K562 (cell line): ENCODE data around the gene MICAL2. TPM values are rescaled to one million over a fixed set of nuclear protein-coding genes. Genes with fewer than 3 reads are reported as not detected.

ENCODE experiments used
- ATAC-seq: fragments of 200-7000 bp; cut with Tn5 transposase; 3 replicates; pipeline ENCODE4 v1.9.1; 2020; ENCODE audit warnings: moderate library complexity
- BruUV-seq: library from RNA; stranded (reverse); fragments of 400-500 nt; replicated peaks from 2 replicates; lab custom pipeline; 2021; lab: Mats Ljungman, UMichigan
- CTCF ChIA-PET: fragments of 300-600 bp; formaldehyde crosslinking; extraction: SDS; loops from one replicate; lab custom pipeline; 2021; ENCODE audit warnings: low intra/inter-chr PET ratio; lab: Yijun Ruan, JAX
- POLR2A ChIA-PET: fragments of 300-600, 350-650 bp; sonication (Branson Sonifier 250); formaldehyde crosslinking; extraction: SDS; loops from one replicate; lab custom pipeline; 2021; ENCODE audit warnings: antibody characterized with exemption, inconsistent platforms; lab: Yijun Ruan, JAX
- DNase-seq, 4 experiments: peaks; one replicate each; pipeline versions ENCODE4 v3.0.0 to v3.0.0-alpha.2; 2011 to 2018; ENCODE audit warnings: low spot score in 3 of 4, mixed read lengths in 3 of 4; ENCODE audit errors: extremely low read depth in 1 of 4
- FAIRE-seq: peaks from 2 replicates; lab custom pipeline; 2011; peaks lifted over from hg19 to GRCh38; lab: Jason Lieb, UNC
- H2AFZ ChIP-seq: 2 replicates; pipeline ENCODE4 v1.6.0; 2011; ENCODE audit warnings: low read depth, low read length, control low read depth, inconsistent platforms
- H3K27ac ChIP-seq: fragments of 200-600 bp; 3 replicates; pipeline ENCODE4 v1.8.0; 2011; ENCODE audit warnings: low read depth, mild to moderate bottlenecking, control low read depth, inconsistent platforms, low read length, moderate library complexity, mixed read lengths; ENCODE audit errors: extremely low read depth
- H3K27me3 ChIP-seq, 2 experiments: fragments of 300-600 bp in 1 of 2; 2 replicates in 1 of 2; 3 replicates in 1 of 2; pipeline versions ENCODE4 v1.6.0 to v1.8.0; 2011; ENCODE audit warnings: inconsistent platforms in 2 of 2, low read length in 2 of 2, mild to moderate bottlenecking in 1 of 2, mixed read lengths in 1 of 2, moderate library complexity in 1 of 2; ENCODE audit not compliant: control insufficient read depth in 2 of 2, insufficient read depth in 2 of 2
- H3K36me3 ChIP-seq: fragments of 300-600 bp; 3 replicates; pipeline ENCODE4 v1.8.0; 2011; ENCODE audit warnings: mild to moderate bottlenecking, low read length, inconsistent platforms; ENCODE audit not compliant: control insufficient read depth, insufficient read depth
- H3K4me1 ChIP-seq, 2 experiments: fragments of 200-600 bp in 1 of 2; replicated peaks in 1 of 2; 2 replicates in 1 of 2; 3 replicates in 1 of 2; pipeline versions ENCODE4 v1.5.1 to v1.8.0; 2011; ENCODE audit warnings: inconsistent platforms in 2 of 2, low read length in 2 of 2, mild to moderate bottlenecking in 1 of 2, mixed read lengths in 1 of 2, moderate library complexity in 1 of 2; ENCODE audit not compliant: control insufficient read depth in 2 of 2, insufficient read depth in 2 of 2
- H3K4me2 ChIP-seq: 2 replicates; pipeline ENCODE4 v1.6.1; 2011; ENCODE audit warnings: low read length, control low read depth, inconsistent platforms, mixed read lengths; ENCODE audit not compliant: insufficient read depth
- H3K4me3 ChIP-seq: fragments of 200-600 bp; sonication (generic), shearing (Covaris generic); 2 replicates; pipeline ENCODE4 v1.5.1; 2016; ENCODE audit warnings: control low read depth, inconsistent platforms
- H3K79me2 ChIP-seq: fragments of 200-600 bp; 3 replicates; pipeline ENCODE4 v1.8.0; 2011; ENCODE audit warnings: low read length, inconsistent platforms; ENCODE audit not compliant: control insufficient read depth, insufficient read depth
- H3K9ac ChIP-seq, 2 experiments: 2 replicates each; pipeline versions ENCODE4 v1.6.0 to v1.6.1; 2011; ENCODE audit warnings: low read depth in 2 of 2, low read length in 2 of 2, control low read depth in 1 of 2, inconsistent platforms in 1 of 2, mild to moderate bottlenecking in 1 of 2, mixed read lengths in 1 of 2; ENCODE audit not compliant: insufficient read depth in 1 of 2
- H3K9me1 ChIP-seq: one replicate; pipeline ENCODE4 v1.6.0; 2011; ENCODE audit warnings: inconsistent platforms, mild to moderate bottlenecking, low read length, moderate library complexity; ENCODE audit not compliant: control insufficient read depth, insufficient read depth
- H3K9me3 ChIP-seq: replicated peaks from 2 replicates; pipeline ENCODE4 v1.5.1; 2011; ENCODE audit warnings: low read depth, low read length, inconsistent platforms; ENCODE audit not compliant: control insufficient read depth, insufficient read depth
- H4K20me1 ChIP-seq: replicated peaks from 2 replicates; pipeline ENCODE4 v1.6.1; 2011; ENCODE audit warnings: low read length, inconsistent platforms, mixed read lengths; ENCODE audit not compliant: control insufficient read depth, insufficient read depth
- ETV5 ChIP-seq: sonication (generic); formaldehyde crosslinking; IDR thresholded peaks from 2 replicates; pipeline ENCODE4 v1.4.0; 2020; ENCODE audit warnings: low read depth, mild to moderate bottlenecking, missing genetic modification reagents
- HLTF ChIP-seq: fragments of 450-650 bp; IDR thresholded peaks from 2 replicates; pipeline ENCODE4 v1.6.1; 2016
- ILK ChIP-seq: fragments of 450-650 bp; IDR thresholded peaks from 2 replicates; pipeline ENCODE4 v1.6.1; 2016; ENCODE audit warnings: missing genetic modification characterization, low read depth, mild to moderate bottlenecking, missing compliant biosample characterization, moderate library complexity, borderline replicate concordance
- KLF6 ChIP-seq: fragments of 250-450 bp; sonication (Bioruptor Pico); IDR thresholded peaks from 2 replicates; pipeline ENCODE4 v1.4.0; 2020; ENCODE audit warnings: mild to moderate bottlenecking, moderate library complexity, borderline replicate concordance
- MAFF ChIP-seq: IDR thresholded peaks from 2 replicates; pipeline ENCODE4 v1.6.1; 2012; ENCODE audit warnings: low read length, improper control_type of control experiment
- NCOA6 ChIP-seq: fragments of 450-650 bp; IDR thresholded peaks from 2 replicates; pipeline ENCODE4 v1.6.1; 2017; ENCODE audit warnings: mild to moderate bottlenecking
- SIRT6 ChIP-seq: IDR thresholded peaks from one replicate; pipeline ENCODE4 v1.6.1; 2012; ENCODE audit warnings: low read depth, mild to moderate bottlenecking, control low read depth, inconsistent platforms, low read length, moderate library complexity
- SPI1 ChIP-seq: IDR thresholded peaks from 2 replicates; pipeline ENCODE4 v1.6.1; 2011; ENCODE audit warnings: low read depth, low read length, control low read depth, borderline replicate concordance
- ZNF263 ChIP-seq: sonication (generic); formaldehyde crosslinking; IDR thresholded peaks from 2 replicates; pipeline ENCODE4 v1.8.0; 2022; ENCODE audit warnings: mild to moderate bottlenecking, missing genetic modification reagents, borderline replicate concordance
- ZNF79 ChIP-seq: fragments of 250-450 bp; sonication (Bioruptor Pico); IDR thresholded peaks from 2 replicates; pipeline ENCODE4 v1.4.0; 2020; ENCODE audit warnings: low read depth, mild to moderate bottlenecking, moderate library complexity
- WGBS: fragments of 100-300 bp; shearing (Covaris generic); methylation state at CpG from one replicate; pipeline ENCODE4 v1.1.6; 2016; ENCODE audit warnings: low coverage, mixed read lengths; ENCODE audit not compliant: insufficient coverage; ENCODE audit errors: missing lambda C conversion rate; 5-methylcytosine and 5-hydroxymethylcytosine counted together
- in situ Hi-C: fragments of 300-500 bp; cut with MboI; formaldehyde crosslinking; loops from 4 replicates; pipeline ENCODE4 v1.15.0; 2018; ENCODE audit warnings: inconsistent platforms, mixed read lengths
- intact Hi-C: fragments of 100-400 bp; cut with micrococcal nuclease; formaldehyde crosslinking; loops from 2 replicates; pipeline ENCODE4 v1.14.2; 2022
- polyA plus RNA-seq, 8 experiments: library from polyadenylated mRNA; depleted of rRNA in 4 of 8; stranded (reverse) in 5 of 8; unstranded in 3 of 8; fragments of >200 nt; fragmentation: Nextera tagmentation in 2 of 8; fragmentation: Illumina TruSeq in 1 of 8; extraction: Ambion mirVana in 2 of 8; extraction: Trizol in 1 of 8; gene quantifications; 2 replicates each; pipeline versions ENCODE4 v1.2.1 to v1.2.3, GENCODE V29; 2011 to 2014; ENCODE audit warnings: inconsistent platforms in 1 of 8, missing spikeins in 1 of 8
- total RNA-seq, 7 experiments: library from RNA; depleted of rRNA in 6 of 7; stranded (reverse); fragments of >200 nt in 6 of 7; fragmentation: Illumina TruSeq in 2 of 7; extraction: Trizol in 2 of 7; gene quantifications; 2 replicates each; pipeline versions ENCODE4 v1.2.1 to v1.2.3, GENCODE V29; 2011 to 2021; ENCODE audit warnings: low replicate concordance in 1 of 7
- TF ChIP-seq, protein P1 (sequence below): sonication (generic); formaldehyde crosslinking; IDR thresholded peaks from 2 replicates; pipeline ENCODE4 v1.8.1; 2022; ENCODE audit warnings: missing genetic modification reagents
- TF ChIP-seq, protein P2 (sequence below): fragments of 450-650 bp; formaldehyde crosslinking; IDR thresholded peaks from 2 replicates; pipeline ENCODE4 v1.4.0; 2020; ENCODE audit warnings: mild to moderate bottlenecking, mixed read lengths
- TF ChIP-seq, protein P3 (sequence below): sonication (generic); formaldehyde crosslinking; IDR thresholded peaks from 2 replicates; pipeline ENCODE4 v1.8.1; 2023; ENCODE audit warnings: mild to moderate bottlenecking, missing genetic modification reagents, moderate library complexity
- TF ChIP-seq, protein P4 (sequence below): fragments of 250-450 bp; sonication (Bioruptor Pico); IDR thresholded peaks from 2 replicates; pipeline ENCODE4 v1.4.0; 2020; ENCODE audit warnings: mild to moderate bottlenecking, moderate library complexity, borderline replicate concordance

The MICAL2 gene
- total and polyA plus RNA-seq, 9 of the 15 experiments (the other 6 are each of a cell fraction or from before 2014, with no cell fraction given): 4.7 to 64.2 (median 33.6) TPM

DNA sequence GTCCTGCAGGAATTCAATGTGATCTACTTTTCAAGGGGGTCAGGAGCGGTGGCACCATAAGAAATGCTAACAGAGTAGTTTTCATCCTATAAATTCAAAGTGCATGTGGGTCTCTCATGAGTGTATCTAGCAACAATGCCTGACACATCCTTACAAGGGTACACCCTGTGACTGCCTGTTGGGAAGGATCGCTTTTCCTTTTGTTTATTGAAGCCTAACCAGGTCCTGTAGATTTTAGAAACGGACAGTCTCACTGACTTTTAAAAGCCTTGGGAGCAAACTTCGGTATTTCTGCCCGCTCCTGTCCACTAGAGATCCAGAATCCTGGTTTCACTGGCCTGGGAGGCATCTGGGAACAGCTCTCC is 102.4 kb downstream of the MICAL2 start:
- ChIA-PET CTCF (no interaction called here), POLR2A (interaction anchor here (0.6 to 1.6 kb wide), 3 partner anchors 10 to 13 kb away, joined by 3 to 8 read pairs (median 3); no protein-coding TSS in a partner anchor)
- Histone ChIP-seq H4K20me1 (no peaks in the 10 kb centered on the region), H3K9me3 (no peaks in the 10 kb centered on the region), H3K4me1 (peaks cover 6 to 10% of the 10 kb centered on the region in 2 experiments; a peak in 4 of 5 replicates), H3K79me2 (no peaks in the 10 kb centered on the region), H3K4me3 (no peak overlapping the region), H3K9me1 (no peaks in the 10 kb centered on the region), H3K4me2 (no peak overlapping the region), H3K36me3 (peaks cover 58% of the 10 kb centered on the region; the same call in 2 of the 3 replicates), H3K27ac (no peak overlapping the region), H3K9ac (no peak overlapping the region), H2AFZ (no peak overlapping the region), H3K27me3 (no peaks in the 10 kb centered on the region)
- DNase-seq: no peak
- no TSS peak for BruUV-seq
- in situ Hi-C loops: no loop called here
- WGBS: 95% methylated on average over 5 of the region's 5 CpGs
- TF ChIP-seq ZNF263 (CRISPR knock-in tag) (no peak), MAFF (no peak), KLF6 (CRISPR knock-in tag) (no peak), SIRT6 (no peak), ETV5 (no peak), ILK (tag) (no peak), NCOA6 (no peak), ZNF79 (no peak), SPI1 (no peak), HLTF (no peak)
- TF ChIP-seq, protein P1, sequence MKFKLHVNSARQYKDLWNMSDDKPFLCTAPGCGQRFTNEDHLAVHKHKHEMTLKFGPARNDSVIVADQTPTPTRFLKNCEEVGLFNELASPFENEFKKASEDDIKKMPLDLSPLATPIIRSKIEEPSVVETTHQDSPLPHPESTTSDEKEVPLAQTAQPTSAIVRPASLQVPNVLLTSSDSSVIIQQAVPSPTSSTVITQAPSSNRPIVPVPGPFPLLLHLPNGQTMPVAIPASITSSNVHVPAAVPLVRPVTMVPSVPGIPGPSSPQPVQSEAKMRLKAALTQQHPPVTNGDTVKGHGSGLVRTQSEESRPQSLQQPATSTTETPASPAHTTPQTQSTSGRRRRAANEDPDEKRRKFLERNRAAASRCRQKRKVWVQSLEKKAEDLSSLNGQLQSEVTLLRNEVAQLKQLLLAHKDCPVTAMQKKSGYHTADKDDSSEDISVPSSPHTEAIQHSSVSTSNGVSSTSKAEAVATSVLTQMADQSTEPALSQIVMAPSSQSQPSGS (CRISPR knock-in tag): no peak
- TF ChIP-seq, protein P2, sequence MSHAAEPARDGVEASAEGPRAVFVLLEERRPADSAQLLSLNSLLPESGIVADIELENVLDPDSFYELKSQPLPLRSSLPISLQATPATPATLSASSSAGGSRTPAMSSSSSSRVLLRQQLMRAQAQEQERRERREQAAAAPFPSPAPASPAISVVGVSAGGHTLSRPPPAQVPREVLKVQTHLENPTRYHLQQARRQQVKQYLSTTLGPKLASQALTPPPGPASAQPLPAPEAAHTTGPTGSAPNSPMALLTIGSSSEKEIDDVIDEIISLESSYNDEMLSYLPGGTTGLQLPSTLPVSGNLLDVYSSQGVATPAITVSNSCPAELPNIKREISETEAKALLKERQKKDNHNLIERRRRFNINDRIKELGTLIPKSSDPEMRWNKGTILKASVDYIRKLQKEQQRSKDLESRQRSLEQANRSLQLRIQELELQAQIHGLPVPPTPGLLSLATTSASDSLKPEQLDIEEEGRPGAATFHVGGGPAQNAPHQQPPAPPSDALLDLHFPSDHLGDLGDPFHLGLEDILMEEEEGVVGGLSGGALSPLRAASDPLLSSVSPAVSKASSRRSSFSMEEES: no peak
- TF ChIP-seq, protein P3, sequence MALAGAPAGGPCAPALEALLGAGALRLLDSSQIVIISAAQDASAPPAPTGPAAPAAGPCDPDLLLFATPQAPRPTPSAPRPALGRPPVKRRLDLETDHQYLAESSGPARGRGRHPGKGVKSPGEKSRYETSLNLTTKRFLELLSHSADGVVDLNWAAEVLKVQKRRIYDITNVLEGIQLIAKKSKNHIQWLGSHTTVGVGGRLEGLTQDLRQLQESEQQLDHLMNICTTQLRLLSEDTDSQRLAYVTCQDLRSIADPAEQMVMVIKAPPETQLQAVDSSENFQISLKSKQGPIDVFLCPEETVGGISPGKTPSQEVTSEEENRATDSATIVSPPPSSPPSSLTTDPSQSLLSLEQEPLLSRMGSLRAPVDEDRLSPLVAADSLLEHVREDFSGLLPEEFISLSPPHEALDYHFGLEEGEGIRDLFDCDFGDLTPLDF (CRISPR knock-in tag): no peak
- TF ChIP-seq, protein P4, sequence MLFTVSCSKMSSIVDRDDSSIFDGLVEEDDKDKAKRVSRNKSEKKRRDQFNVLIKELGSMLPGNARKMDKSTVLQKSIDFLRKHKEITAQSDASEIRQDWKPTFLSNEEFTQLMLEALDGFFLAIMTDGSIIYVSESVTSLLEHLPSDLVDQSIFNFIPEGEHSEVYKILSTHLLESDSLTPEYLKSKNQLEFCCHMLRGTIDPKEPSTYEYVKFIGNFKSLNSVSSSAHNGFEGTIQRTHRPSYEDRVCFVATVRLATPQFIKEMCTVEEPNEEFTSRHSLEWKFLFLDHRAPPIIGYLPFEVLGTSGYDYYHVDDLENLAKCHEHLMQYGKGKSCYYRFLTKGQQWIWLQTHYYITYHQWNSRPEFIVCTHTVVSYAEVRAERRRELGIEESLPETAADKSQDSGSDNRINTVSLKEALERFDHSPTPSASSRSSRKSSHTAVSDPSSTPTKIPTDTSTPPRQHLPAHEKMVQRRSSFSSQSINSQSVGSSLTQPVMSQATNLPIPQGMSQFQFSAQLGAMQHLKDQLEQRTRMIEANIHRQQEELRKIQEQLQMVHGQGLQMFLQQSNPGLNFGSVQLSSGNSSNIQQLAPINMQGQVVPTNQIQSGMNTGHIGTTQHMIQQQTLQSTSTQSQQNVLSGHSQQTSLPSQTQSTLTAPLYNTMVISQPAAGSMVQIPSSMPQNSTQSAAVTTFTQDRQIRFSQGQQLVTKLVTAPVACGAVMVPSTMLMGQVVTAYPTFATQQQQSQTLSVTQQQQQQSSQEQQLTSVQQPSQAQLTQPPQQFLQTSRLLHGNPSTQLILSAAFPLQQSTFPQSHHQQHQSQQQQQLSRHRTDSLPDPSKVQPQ (CRISPR knock-in tag): no peak
- FAIRE-seq: no peak
- no peak for ATAC-seq
- intact Hi-C loops: no loop called here
